Measurements from ENCODE around the gene HS3ST5. TPM values are rescaled to one million over a fixed set of nuclear protein-coding genes. Genes with fewer than 3 reads are reported as not detected.

Gene HS3ST5
- total RNA-seq, 4 donors from 2014 or later: not detected

DNA sequence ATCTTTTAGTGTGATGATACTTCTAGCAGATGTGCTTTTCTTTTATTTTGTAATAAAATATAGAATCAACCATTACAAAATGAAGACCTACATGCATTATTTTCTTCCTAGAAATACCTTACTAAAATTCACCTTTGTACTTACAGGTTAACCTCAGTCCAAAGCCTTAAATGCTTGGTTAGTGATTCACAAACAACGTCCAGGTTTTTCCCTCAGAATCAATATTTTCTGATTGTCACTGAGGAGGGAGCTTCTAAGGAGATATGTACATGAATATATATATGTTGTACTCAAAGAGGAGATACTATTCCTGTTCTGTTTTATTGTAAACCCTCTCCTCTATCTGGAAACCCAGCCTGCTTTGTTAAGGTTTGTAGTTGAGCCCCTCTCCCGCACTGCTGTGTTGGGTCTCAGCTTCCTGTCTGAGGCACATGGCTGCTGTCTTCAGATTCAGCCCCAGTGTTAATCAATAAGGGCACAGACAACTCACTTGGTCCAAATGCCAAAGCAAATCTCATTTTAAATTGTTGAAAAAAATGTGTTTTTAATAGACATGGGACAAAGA is 33.9 kb upstream of the HS3ST5 start:
- H3K9me3 ChIP-seq: no peaks in the 10 kb centered on the region
- intact Hi-C loops (cut with DNase I): no loop called here
- TF ChIP-seq, protein P1, sequence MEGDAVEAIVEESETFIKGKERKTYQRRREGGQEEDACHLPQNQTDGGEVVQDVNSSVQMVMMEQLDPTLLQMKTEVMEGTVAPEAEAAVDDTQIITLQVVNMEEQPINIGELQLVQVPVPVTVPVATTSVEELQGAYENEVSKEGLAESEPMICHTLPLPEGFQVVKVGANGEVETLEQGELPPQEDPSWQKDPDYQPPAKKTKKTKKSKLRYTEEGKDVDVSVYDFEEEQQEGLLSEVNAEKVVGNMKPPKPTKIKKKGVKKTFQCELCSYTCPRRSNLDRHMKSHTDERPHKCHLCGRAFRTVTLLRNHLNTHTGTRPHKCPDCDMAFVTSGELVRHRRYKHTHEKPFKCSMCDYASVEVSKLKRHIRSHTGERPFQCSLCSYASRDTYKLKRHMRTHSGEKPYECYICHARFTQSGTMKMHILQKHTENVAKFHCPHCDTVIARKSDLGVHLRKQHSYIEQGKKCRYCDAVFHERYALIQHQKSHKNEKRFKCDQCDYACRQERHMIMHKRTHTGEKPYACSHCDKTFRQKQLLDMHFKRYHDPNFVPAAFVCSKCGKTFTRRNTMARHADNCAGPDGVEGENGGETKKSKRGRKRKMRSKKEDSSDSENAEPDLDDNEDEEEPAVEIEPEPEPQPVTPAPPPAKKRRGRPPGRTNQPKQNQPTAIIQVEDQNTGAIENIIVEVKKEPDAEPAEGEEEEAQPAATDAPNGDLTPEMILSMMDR (IDR thresholded peaks at IDR 0.05): no peak
- no peak for TF ChIP-seq POLR2A (IDR thresholded peaks at IDR 0.05)
- 34 to 60% methylated on average over 2 of the region's 2 CpGs for WGBS, 2 donors
- no peak overlapping the region for H3K27ac ChIP-seq
- H3K4me3 ChIP-seq: no peak overlapping the region
- no peaks in the 10 kb centered on the region for H3K4me1 ChIP-seq
- no peak for DNase-seq
- no peaks in the 10 kb centered on the region for H3K36me3 ChIP-seq
- no peaks in the 10 kb centered on the region for H3K27me3 ChIP-seq

DNA sequence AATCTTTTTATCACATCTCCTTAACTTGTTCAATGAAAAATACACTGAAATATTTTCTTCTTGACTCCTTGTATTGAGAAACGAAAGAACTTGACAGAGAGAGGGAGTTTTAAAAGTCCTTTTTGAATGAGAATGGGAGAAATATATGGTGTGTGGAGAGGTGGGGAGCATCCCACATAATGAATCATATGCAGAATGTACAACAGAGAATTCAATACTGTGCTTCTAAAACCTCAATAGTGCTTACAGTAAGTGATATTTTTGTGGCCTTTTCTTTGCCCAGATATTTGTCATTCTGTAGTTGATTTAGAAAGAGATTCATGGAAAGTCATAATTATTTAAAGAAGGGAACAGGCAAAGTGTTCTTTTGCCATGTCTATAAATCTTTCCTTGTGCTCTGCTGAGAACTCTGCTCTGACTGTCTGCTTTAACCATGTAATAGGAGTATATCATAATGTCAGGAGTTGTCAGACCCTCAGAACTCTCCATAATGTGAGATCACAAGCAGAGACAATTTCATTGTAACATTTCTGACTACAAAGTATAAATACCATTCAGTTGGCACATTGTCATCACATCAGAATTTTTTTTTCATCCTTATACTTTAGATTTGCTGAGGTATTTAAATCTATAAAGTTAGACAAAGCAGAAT is 32.8 kb upstream of the HS3ST5 start:
- Histone ChIP-seq H3K27ac (no peak overlapping the region), H3K9me3 (no peaks in the 10 kb centered on the region), H3K4me3 (no peak overlapping the region), H3K27me3 (no peaks in the 10 kb centered on the region), H3K4me1 (no peaks in the 10 kb centered on the region), H3K36me3 (no peaks in the 10 kb centered on the region)
- intact Hi-C loops (cut with DNase I): no loop called here
- 33 to 50% methylated on average over 1 of the region's 1 CpG for WGBS, 2 donors
- no peak for TF ChIP-seq POLR2A (IDR thresholded peaks at IDR 0.05)
- TF ChIP-seq, protein P1 (IDR thresholded peaks at IDR 0.05): no peak
- no peak for DNase-seq

- no peak overlapping the region for H3K27ac ChIP-seq
- no peaks in the 10 kb centered on the region for H3K4me1 ChIP-seq
- TF ChIP-seq, protein P1 (IDR thresholded peaks at IDR 0.05): no peak
- no peak for TF ChIP-seq POLR2A (IDR thresholded peaks at IDR 0.05)
- no peaks in the 10 kb centered on the region for H3K9me3 ChIP-seq
- H3K27me3 ChIP-seq: no peaks in the 10 kb centered on the region
- DNase-seq: no peak
- no peak overlapping the region for H3K4me3 ChIP-seq
- H3K36me3 ChIP-seq: no peaks in the 10 kb centered on the region
- WGBS, 2 donors: 89 to 90% methylated on average over 1 of the region's 1 CpG
- intact Hi-C loops (cut with DNase I): no loop called here
Measured at GRCh38 chr6:114367315-114367961, 24.6 kb upstream of the HS3ST5 start.

DNA sequence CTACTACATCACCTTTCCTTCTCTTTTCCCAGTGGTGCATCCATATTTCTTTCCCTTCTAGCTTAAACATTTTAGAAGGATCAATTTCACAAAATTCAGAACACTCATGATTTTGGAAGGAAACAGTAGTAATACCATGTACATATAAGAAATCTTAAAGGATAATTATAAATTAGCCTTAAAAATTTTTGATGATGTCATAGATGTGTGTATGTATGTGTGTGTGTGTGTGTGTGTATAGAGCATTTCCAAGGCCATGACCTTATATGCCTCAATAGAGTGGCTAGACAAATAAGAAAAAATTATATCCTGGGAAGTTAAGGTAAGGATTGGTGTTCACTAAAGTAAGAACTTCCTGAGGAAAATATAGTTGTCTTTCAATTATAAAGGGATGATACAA is 24.1 kb upstream of the HS3ST5 start:
- Histone ChIP-seq H3K27me3 (no peaks in the 10 kb centered on the region), H3K4me1 (no peaks in the 10 kb centered on the region), H3K27ac (no peak overlapping the region), H3K9me3 (no peaks in the 10 kb centered on the region), H3K36me3 (no peaks in the 10 kb centered on the region), H3K4me3 (no peak overlapping the region)
- DNase-seq: no peak
- intact Hi-C loops (cut with DNase I): no loop called here
- no peak for TF ChIP-seq POLR2A (IDR thresholded peaks at IDR 0.05)
- TF ChIP-seq, protein P1 (IDR thresholded peaks at IDR 0.05): no peak

DNA sequence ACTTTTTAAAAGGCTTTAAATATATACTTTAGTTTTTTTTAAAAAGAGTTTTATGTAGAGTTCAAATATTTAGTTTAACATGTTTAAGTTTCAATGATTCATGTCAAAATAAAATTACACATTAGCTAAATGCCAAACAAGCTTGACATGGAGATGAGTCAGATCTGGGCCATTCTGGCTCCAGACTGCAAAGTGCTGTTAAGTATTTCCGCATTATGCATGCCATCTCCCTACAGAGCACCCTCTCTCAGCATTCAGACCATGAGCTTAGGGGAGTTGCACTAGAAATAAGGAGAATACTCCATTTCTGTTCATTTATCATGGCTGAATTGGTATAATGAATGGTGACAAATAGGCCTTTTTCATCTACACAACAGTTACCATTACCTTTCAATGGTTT is 21.5 kb upstream of the HS3ST5 start:
- no peaks in the 10 kb centered on the region for H3K9me3 ChIP-seq
- 58 to 60% methylated on average over 1 of the region's 1 CpG for WGBS, 2 donors
- H3K36me3 ChIP-seq: no peaks in the 10 kb centered on the region
- H3K4me1 ChIP-seq: no peaks in the 10 kb centered on the region
- no peak for DNase-seq
- H3K27ac ChIP-seq: no peak overlapping the region
- H3K27me3 ChIP-seq: no peaks in the 10 kb centered on the region
- no peak overlapping the region for H3K4me3 ChIP-seq
- TF ChIP-seq POLR2A (IDR thresholded peaks at IDR 0.05): no peak
- TF ChIP-seq, protein P1 (IDR thresholded peaks at IDR 0.05): no peak
- intact Hi-C loops (cut with DNase I): no loop called here

Data from esophagus squamous epithelium (tissue), 5 donors.